BE2C (cell line): ENCODE data around the gene WASF1.

Source experiments
- DNase-seq: peaks from one replicate; pipeline ENCODE4 v3.0.0-alpha.2; 2020
- H3K27me3 ChIP-seq: fragments of 250-450 bp; sonication (Bioruptor Pico); 2 replicates; pipeline ENCODE4 v1.5.1; 2020; ENCODE audit warnings: mild to moderate bottlenecking
- H3K36me3 ChIP-seq: fragments of 250-450 bp; sonication (Bioruptor Pico); 2 replicates; pipeline ENCODE4 v1.5.1; 2020; ENCODE audit warnings: mild to moderate bottlenecking
- H3K4me1 ChIP-seq: fragments of 250-450 bp; sonication (Bioruptor Pico); 2 replicates; pipeline ENCODE4 v1.5.1; 2020
- H3K4me3 ChIP-seq: 2 replicates; pipeline ENCODE4 v1.5.1; 2011; ENCODE audit warnings: low read depth, low read length
- H3K9me3 ChIP-seq: fragments of 250-450 bp; sonication (Bioruptor Pico); 2 replicates; pipeline ENCODE4 v1.5.1; 2020
- CTCF ChIP-seq: IDR thresholded peaks from 2 replicates; pipeline ENCODE4 v1.5.1; 2012; ENCODE audit warnings: mild to moderate bottlenecking, low read depth, low read length

The WASF1 gene

GRCh38 chr6:110068592-110068967, 110.9 kb downstream of the WASF1 start:
- H3K27me3 ChIP-seq, result no peaks in the 10 kb centered on the region; the same call in 1 of the 2 replicates
- no peaks in the 10 kb centered on the region for H3K36me3 ChIP-seq
- TF ChIP-seq CTCF, result no peak
- no peaks in the 10 kb centered on the region for H3K9me3 ChIP-seq
- DNase-seq, result no peak
- H3K4me3 ChIP-seq, result no peak overlapping the region
- no peaks in the 10 kb centered on the region for H3K4me1 ChIP-seq

- Histone ChIP-seq H3K9me3 (no peaks in the 10 kb centered on the region), H3K4me3 (no peak overlapping the region), H3K36me3 (no peaks in the 10 kb centered on the region), H3K4me1 (no peaks in the 10 kb centered on the region), H3K27me3 (no peaks in the 10 kb centered on the region; the same call in 1 of the 2 replicates)
- no peak for DNase-seq
- no peak for TF ChIP-seq CTCF
Observed at GRCh38 chr6:110067837-110068591, 111.5 kb downstream of the WASF1 start.

GRCh38 chr6:110064744-110065524, 114.5 kb downstream of the WASF1 start:
- DNase-seq, result no peak
- no peaks in the 10 kb centered on the region for H3K4me1 ChIP-seq
- TF ChIP-seq CTCF, result no peak

GRCh38 chr6:110063594-110064263, 115.7 kb downstream of the WASF1 start:
- Histone ChIP-seq H3K36me3 (no peaks in the 10 kb centered on the region), H3K4me3 (no peak overlapping the region), H3K27me3 (peaks cover 20% of the 10 kb centered on the region), H3K4me1 (no peaks in the 10 kb centered on the region), H3K9me3 (no peaks in the 10 kb centered on the region)
- DNase-seq, result no peak
- TF ChIP-seq CTCF, result no peak

More at GRCh38 chr6:110064744-110065524, 114.5 kb downstream of the WASF1 start:
- peaks cover 12% of the 10 kb centered on the region for H3K27me3 ChIP-seq
- H3K4me3 ChIP-seq, result no peak overlapping the region
- H3K36me3 ChIP-seq, result no peaks in the 10 kb centered on the region
- H3K9me3 ChIP-seq, result no peaks in the 10 kb centered on the region

- DNase-seq, result no peak
- H3K9me3 ChIP-seq, result no peaks in the 10 kb centered on the region
- no peak for TF ChIP-seq CTCF
- H3K27me3 ChIP-seq, result peaks cover 15% of the 10 kb centered on the region
- no peak overlapping the region for H3K4me3 ChIP-seq
- no peaks in the 10 kb centered on the region for H3K36me3 ChIP-seq
- no peaks in the 10 kb centered on the region for H3K4me1 ChIP-seq
Observed at GRCh38 chr6:110055387-110055735, 124.1 kb downstream of the WASF1 start.
